Natural killer cell (primary cell): ENCODE measurements around the gene NCK1. TPM values are rescaled to one million over a fixed set of nuclear protein-coding genes. Genes with fewer than 3 reads are reported as not detected.
A peak's percentile ranks its signal among the peaks of the same experiment; 100 is the strongest.

ENCODE experiments used
- ATAC-seq, 3 donors: fragments of 150-1000 bp in 2 of 3; fragments of 200-7000 bp in 1 of 3; cut with Tn5 transposase; 1 replicate in 1 of 3; 2 replicates in 2 of 3; pipeline ENCODE4 v1.10.0; 2021; ENCODE audit warnings: mild to moderate bottlenecking in 2 of 3, moderate library complexity in 2 of 3
- DNase-seq, 2 donors: peaks; one replicate each; pipeline versions ENCODE4 v3.0.0 to v3.0.0-alpha.2; 2013 to 2021; ENCODE audit warnings: mixed read lengths in 1 of 2
- H3K27ac ChIP-seq: one replicate; pipeline ENCODE4 v1.5.1; 2013; ENCODE audit warnings: mild to moderate bottlenecking, low read length
- H3K27me3 ChIP-seq: one replicate; pipeline ENCODE4 v1.6.1; 2013; ENCODE audit warnings: low read length; ENCODE audit not compliant: control insufficient read depth, insufficient read depth
- H3K36me3 ChIP-seq: one replicate; pipeline ENCODE4 v1.6.1; 2013; ENCODE audit warnings: low read length; ENCODE audit not compliant: control insufficient read depth, insufficient read depth
- H3K4me1 ChIP-seq: one replicate; pipeline ENCODE4 v1.6.1; 2013; ENCODE audit warnings: low read length; ENCODE audit not compliant: control insufficient read depth, insufficient read depth
- H3K4me3 ChIP-seq: one replicate; pipeline ENCODE4 v1.5.1; 2013; ENCODE audit warnings: low read length
- H3K9me3 ChIP-seq: one replicate; pipeline ENCODE4 v1.6.1; 2013; ENCODE audit warnings: low read length; ENCODE audit not compliant: control insufficient read depth, insufficient read depth
- H3K27ac Mint-ChIP-seq, 2 donors: one replicate each; pipeline ENCODE4 v1.8.0; 2022; ENCODE audit warnings: mild to moderate bottlenecking in 2 of 2, mixed read lengths in 2 of 2, moderate library complexity in 1 of 2
- H3K27me3 Mint-ChIP-seq, 2 donors: one replicate each; pipeline ENCODE4 v1.8.0; 2022; ENCODE audit warnings: low read depth in 2 of 2, mixed read lengths in 2 of 2
- H3K36me3 Mint-ChIP-seq: one replicate; pipeline ENCODE4 v1.8.0; 2022; ENCODE audit warnings: mixed read lengths
- H3K4me1 Mint-ChIP-seq, 2 donors: one replicate each; pipeline ENCODE4 v1.8.0; 2022; ENCODE audit warnings: mixed read lengths in 2 of 2
- H3K4me3 Mint-ChIP-seq: one replicate; pipeline ENCODE4 v1.8.0; 2022; ENCODE audit warnings: mild to moderate bottlenecking, moderate library complexity, mixed read lengths
- H3K9me3 Mint-ChIP-seq, 2 donors: one replicate each; pipeline ENCODE4 v1.8.0; 2022; ENCODE audit warnings: mixed read lengths in 2 of 2
- CTCF ChIP-seq: fragments of 200-600 bp; IDR thresholded peaks from one replicate; pipeline ENCODE4 v1.8.0; 2022; ENCODE audit warnings: antibody characterized with exemption
- WGBS: methylation state at CpG from one replicate; pipeline ENCODE4 v1.1.7; 2013; ENCODE audit warnings: missing lambda C conversion rate; ENCODE audit not compliant: insufficient coverage; 5-methylcytosine and 5-hydroxymethylcytosine counted together
- intact Hi-C: fragments of 100-400 bp; cut with micrococcal nuclease; formaldehyde crosslinking; loops from one replicate; pipeline ENCODE4 v1.14.2; 2022
- total RNA-seq, 4 donors: library from RNA; stranded (reverse); fragments of 120-200 nt in 1 of 4; gene quantifications; one replicate each; pipeline versions ENCODE4 v1.2.3 to v1.2.4, GENCODE V29; 2013 to 2022

NCK1 gene
- total RNA-seq, 3 donors from 2014 or later (not counting 1 experiment from before 2014, with no cell fraction given), result 61.2 to 77.9 (median 69.5) TPM

DNA sequence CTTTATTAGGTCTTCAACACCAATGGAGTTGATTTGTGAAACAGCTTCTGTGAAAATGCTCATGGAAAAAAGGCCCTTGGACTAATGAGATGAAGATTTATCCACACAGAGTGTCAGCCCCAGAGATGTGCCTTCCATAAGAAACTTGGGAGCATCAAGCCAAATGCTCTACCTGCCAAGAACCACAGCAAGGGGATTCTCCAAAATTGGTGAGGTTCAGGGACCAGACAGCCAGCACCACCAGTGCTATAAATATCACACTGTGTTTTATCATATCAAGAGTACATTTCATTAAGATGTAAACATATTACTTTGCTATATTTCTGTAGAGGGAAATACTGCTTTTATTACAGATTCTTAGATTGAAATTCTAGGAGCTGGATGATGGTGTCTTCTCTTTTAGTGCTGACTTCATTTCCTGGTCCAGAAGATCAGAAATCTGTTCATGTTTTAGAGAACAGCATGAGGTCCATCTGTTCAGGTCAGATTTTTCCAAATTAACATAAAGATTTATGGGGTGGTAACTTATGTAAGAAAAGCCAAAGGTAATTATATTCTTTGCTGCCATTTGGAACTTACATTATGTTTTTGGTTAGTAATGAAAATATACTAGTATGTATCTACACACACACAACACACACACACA, 25.4 kb upstream of the NCK1 start:
- H3K36me3 Mint-ChIP-seq, result no peaks in the 10 kb centered on the region
- no peaks in the 10 kb centered on the region for H3K9me3 ChIP-seq
- no peak for TF ChIP-seq CTCF
- no peaks in the 10 kb centered on the region for H3K9me3 Mint-ChIP-seq
- peak overlapping the region in 1 of 2 donors; percentile 27 for H3K27ac Mint-ChIP-seq
- intact Hi-C loops, result no loop called here
- DNase-seq (no peak), ATAC-seq (no peak)
- H3K4me3 ChIP-seq, result no peak overlapping the region
- no peaks in the 10 kb centered on the region for H3K27me3 Mint-ChIP-seq
- H3K4me1 Mint-ChIP-seq, result peaks cover 6 to 16% of the 10 kb centered on the region in 2 donors
- H3K4me3 Mint-ChIP-seq, result no peak overlapping the region
- no peaks in the 10 kb centered on the region for H3K4me1 ChIP-seq
- H3K27ac ChIP-seq, result no peak overlapping the region
- no peaks in the 10 kb centered on the region for H3K36me3 ChIP-seq
- no peaks in the 10 kb centered on the region for H3K27me3 ChIP-seq

DNA sequence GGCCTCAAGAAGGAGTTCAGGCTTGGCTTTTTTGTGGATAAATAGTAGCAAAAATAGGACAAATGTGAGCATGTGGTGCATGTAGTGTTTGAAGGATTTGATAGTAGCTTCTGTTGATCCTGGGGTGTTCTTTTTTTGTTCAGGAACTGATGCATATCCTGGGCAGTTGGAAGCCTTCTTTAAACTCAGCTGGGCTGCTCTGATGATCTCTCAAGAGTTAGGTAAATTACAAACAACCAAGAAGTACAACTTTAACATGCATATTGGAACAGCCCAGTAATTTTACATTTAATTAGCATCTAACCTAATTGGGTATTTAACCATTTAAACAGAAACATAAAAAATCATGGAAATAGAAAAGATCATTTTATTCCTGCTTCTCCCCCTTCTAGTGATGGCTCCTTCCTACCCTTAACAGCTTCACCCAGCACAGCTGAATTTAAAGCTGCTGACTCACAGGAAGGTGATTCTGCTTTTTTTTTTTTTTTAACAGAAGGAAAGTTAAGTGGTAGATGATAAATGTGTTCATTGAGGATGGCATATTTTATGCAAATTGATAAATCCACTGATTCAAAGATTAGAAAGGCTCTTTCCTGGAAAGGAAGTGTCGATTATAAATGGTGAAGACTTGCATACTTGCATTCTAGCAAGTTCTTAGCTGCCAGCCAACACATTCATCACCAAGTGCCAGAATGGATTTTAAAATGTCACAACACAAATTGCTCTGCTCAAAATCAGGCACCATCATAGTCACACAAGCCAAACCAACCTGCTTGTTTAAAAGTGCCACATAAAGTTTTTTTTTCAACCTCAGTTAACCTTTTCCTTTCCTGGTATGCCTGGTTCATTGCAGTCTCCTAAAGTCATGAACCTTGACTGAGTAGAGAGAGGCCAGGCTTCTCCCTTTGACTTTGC, 23.1 kb upstream of the NCK1 start:
- ATAC-seq (no peak), DNase-seq (no peak)
- no peak for TF ChIP-seq CTCF
- Mint-ChIP-seq H3K36me3 (peaks cover 6% of the 10 kb centered on the region), H3K4me1 (peaks cover 6 to 16% of the 10 kb centered on the region in 2 donors), H3K4me3 (no peak overlapping the region), H3K9me3 (no peaks in the 10 kb centered on the region), H3K27me3 (no peaks in the 10 kb centered on the region), H3K27ac (peak overlapping the region; percentile 19 to 23)
- Histone ChIP-seq H3K9me3 (no peaks in the 10 kb centered on the region), H3K27ac (no peak overlapping the region), H3K4me1 (no peaks in the 10 kb centered on the region), H3K4me3 (no peak overlapping the region), H3K27me3 (no peaks in the 10 kb centered on the region), H3K36me3 (peaks cover 2% of the 10 kb centered on the region)
- 29% methylated on average over 1 of the region's 1 CpG for WGBS
- intact Hi-C loops, result no loop called here

DNA sequence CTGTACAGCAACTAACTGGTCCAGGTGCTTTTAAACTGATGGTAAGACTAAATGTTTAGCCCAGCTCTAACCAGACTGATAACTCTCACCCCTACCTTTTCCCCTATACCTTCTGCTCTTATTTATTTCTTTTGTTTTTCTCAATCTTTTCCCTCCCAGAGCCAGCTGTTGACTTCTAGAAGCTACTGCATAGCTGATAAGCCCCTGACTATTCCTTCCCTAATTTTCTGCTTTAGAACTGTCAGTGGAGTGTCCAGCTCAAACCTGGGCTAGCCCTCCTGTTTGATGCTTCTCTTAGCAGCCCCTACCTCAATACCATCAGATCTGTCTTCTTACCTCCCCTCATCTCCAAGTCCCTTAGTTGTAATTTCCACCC, 22.5 kb upstream of the NCK1 start:
- no peak for TF ChIP-seq CTCF
- DNase-seq, result no peak
- Mint-ChIP-seq H3K27ac (peak overlapping the region; percentile 19 to 23), H3K4me1 (peaks cover 6 to 16% of the 10 kb centered on the region in 2 donors), H3K9me3 (no peaks in the 10 kb centered on the region), H3K36me3 (peaks cover 6% of the 10 kb centered on the region), H3K4me3 (no peak overlapping the region), H3K27me3 (no peaks in the 10 kb centered on the region)
- H3K4me3 ChIP-seq, result no peak overlapping the region
- peaks cover 2% of the 10 kb centered on the region for H3K36me3 ChIP-seq
- intact Hi-C loops, result no loop called here
- no peak overlapping the region for H3K27ac ChIP-seq
- H3K9me3 ChIP-seq, result no peaks in the 10 kb centered on the region
- H3K27me3 ChIP-seq, result no peaks in the 10 kb centered on the region
- ATAC-seq, result no peak
- no peaks in the 10 kb centered on the region for H3K4me1 ChIP-seq
